NCI-H128 (cell line): ENCODE data around the gene RGS10.
"Not testable (repeated sequence)": the region's sequence is repeated elsewhere in the genome, so short reads cannot be mapped to it uniquely, and the experiment has no call there.

ENCODE experiments used
- DNase-seq: peaks from one replicate; lab custom pipeline; 2025; ENCODE audit not compliant: unreplicated experiment; lab: John Stamatoyannopoulos, UW

The RGS10 gene

DNA sequence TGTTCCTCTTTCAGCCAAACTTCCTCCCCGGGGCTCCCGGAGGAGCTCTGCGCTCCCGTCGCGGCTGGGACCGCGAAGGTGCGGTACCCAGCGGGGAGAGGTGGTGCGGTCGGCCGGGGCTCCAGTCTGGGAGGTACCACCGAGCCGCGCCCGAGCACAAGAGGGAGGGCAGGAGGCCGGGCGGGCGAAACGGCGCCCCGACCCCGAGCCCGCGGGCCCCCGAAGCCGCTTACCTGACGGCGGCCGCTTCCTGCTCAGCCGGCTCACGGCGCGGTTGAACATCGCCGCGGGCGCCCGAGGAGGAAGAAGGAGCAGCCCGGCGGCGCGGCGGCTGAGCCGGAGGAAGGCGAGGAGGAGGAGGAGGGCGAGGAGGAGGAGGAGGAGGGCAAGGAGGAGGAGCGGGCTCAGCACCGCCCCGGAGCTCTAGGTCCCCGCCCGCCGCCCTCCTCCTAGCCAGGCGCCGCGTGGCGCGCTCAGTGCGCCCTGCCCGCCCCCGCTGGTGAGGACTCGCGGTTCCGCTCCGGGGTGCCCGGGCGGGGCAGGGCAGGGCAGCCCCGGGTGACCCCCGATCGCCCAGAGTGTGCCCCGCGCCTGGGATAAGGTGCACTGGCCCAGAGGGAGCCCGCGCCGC is at the start of gene RGS10:
Gene RGS10, minus strand, starts transcription at position 363 of the 631 bp plus-strand sequence. Its CDS starts 81 bp downstream, at position 282.
- DNase-seq: no peak

- DNase-seq: no peak
These were observed 45.6 kb upstream of the RGS10 start for GRCh38 chr10:119588071-119588470.

- DNase-seq: no peak
These were observed 35.8 kb upstream of the RGS10 start for GRCh38 chr10:119578355-119578754.

- no peak for DNase-seq
These were observed 33.5 kb upstream of the RGS10 start for GRCh38 chr10:119575991-119576390.

- DNase-seq: no peak
These were observed 33.0 kb upstream of the RGS10 start for GRCh38 chr10:119575506-119575905.

- DNase-seq: no peak
These were observed 25.5 kb upstream of the RGS10 start for GRCh38 chr10:119567978-119568377.

DNA sequence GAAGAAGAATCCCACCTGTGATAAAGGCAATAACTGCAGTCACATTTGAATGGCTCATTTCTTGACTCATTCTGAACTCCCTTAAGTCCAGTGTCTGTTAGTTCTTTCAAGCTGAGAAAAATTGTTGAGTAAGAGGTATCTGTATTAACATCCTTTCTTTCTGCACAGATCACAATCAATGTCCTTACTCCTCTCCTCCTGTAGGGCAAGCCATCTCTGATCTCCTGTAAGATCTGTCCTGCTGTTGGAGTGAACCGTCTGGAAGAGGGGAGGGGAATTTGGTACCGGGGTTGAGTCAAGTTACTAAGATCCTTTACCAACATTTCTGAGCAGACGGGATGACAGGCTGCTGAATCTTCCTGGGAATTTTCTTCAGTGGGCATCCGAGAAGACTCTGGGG is 19.6 kb upstream of the RGS10 start:
- no peak for DNase-seq

DNA sequence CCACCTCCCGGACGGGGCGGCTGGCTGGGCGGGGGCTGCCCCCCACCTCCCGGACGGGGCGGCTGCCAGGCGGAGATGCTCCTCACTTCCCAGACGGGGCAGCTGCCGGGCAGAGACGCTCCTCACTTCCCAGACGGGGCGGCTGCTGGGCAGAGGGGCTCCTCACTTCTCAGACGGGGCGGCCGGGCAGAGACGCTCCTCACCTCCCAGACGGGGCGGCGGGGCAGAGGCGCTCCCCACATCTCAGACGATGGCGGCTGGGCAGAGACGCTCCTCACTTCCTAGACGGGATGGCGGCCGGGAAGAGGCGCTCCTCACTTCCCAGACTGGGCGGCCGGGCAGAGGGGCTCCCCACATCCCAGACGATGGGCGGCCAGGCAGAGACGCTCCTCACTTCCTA is 17.0 kb upstream of the RGS10 start:
- not testable (repeated sequence) for DNase-seq

GRCh38 chr10:119556081-119556480 is 13.6 kb upstream of the RGS10 start:
- DNase-seq: not testable (repeated sequence)

DNA sequence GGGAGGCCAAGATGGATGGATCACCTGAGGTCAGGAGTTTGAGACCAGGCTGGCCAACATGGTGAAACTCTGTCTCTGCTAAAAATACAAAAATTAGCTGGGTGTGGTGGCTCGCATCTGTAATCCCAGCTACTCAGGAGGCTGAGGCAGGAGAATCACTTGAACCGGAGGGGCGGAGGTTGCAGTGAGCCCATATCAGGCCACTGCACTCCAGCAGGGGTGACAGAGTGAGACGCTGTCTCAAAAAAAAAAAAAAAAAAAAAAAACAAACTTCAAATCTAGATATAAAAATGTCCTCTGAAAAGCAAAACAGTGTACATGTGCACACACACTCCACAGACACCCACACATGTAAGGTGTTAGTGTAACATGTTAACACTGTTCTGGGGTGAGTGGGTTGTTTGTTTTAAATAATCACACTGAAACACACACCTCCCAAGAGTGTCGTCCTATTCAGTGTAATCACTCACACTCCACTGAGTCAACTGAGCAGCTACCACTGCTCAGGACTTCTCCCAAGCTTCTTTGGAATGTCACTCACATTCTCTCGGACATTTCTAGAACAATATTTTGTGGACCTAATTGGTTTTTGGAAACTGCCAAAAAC is 12.8 kb upstream of the RGS10 start:
- DNase-seq: no peak

DNA sequence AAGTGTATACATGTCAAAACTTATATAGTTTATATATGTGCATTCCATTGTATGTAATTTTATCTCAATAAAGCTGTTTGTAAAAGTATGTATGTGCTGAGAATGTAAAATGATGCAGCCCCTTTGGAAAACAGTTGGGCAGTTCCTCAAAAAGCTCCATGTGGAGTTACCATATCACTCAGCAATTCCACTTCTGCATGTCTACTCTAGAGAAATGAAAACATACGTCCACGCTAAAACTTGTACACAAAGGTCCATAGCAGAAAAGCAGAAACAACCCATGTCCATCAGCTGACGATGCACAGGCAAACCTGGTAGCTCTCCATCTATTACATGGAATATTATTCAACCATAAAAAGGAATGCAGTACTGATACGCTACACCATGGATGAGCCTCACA is 8.3 kb upstream of the RGS10 start:
- no peak for DNase-seq

DNA sequence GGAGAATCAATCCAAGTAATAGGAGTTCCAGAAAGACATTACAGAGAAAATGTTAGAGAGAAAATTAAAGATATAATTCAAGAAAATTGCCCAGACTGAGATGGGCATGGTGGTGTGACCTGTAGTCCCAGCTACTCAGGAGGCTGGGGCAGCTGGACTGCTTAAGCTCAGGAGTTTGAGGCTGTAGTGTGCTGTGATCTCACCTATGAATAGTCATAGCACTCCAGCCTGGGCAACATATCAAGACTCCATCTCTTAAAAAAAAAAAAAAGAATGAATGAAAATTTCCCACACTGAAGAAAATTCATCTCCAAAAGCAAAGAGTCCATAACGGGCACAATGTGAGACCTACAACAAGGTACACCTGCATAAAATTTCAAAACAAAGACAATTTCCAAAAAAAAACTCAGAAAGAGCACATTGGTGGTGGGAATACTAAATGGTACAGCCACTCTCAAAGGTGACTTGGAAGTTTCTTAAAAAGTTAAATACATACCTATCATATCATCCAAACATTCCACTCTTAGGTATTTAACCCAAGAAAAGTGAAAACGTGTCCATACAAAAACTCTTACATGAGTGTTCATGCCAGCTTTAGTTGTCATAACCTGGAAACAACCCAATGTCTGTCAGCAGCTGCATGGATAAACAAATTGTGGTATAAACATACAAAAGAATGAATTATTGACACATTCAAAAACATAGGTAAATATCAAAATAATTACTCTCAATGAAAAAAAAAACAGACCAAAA is 6.9 kb upstream of the RGS10 start:
- DNase-seq: no peak

DNA sequence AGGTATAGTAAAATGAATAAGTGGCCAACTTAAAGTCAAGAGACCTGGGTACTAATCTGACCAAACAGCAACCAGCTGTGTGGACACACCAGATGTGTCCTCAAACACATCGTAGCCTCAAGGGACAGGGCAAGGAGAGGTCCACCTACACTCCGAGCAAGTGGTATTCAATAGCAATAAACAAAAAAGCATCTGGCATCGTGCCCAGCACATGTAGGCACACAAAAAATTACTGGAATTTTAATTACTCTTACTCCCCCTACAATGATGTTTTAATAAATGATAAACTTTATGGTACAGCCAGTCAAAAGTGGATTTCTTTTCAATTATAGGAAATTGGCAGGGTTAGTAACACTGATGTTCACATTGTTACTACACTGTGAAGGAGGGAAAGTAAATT is 3.5 kb upstream of the RGS10 start:
- no peak for DNase-seq

- no peak for DNase-seq
These were observed 2.8 kb upstream of the RGS10 start for GRCh38 chr10:119545310-119545709.

- no peak for DNase-seq
These were observed 1.5 kb upstream of the RGS10 start for GRCh38 chr10:119543814-119544642.

- DNase-seq: no peak
These were observed 682 bp upstream of the RGS10 start for GRCh38 chr10:119542988-119543813.

GRCh38 chr10:119541459-119542356 is 811 bp downstream of the RGS10 start:
- no peak for DNase-seq

- no peak for DNase-seq
These were observed 1.5 kb downstream of the RGS10 start for GRCh38 chr10:119541046-119541445.

DNA sequence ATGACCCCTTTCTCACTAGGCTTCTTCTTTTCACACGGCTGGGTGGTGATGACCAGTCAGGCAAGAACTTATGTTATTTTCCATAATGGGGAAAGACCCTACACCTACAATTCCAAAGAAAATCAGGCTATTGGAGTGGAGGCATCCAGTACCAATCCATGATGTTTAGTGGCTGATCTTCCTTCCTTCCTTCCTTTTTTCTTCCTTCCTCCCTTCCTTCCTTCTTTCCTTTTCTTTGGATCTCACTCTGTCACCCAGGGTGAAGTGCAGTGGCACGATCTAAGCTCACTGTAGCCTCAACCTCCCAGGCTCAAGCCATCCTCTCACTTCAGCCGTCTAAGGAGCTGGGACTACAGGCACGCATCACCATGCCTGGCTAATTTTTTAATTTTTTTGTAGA is 2.5 kb downstream of the RGS10 start:
- DNase-seq: no peak
